Heart left ventricle (tissue), 16 donors: Measurements from ENCODE around the gene MED16. TPM values are rescaled to one million over a fixed set of nuclear protein-coding genes. Genes with fewer than 3 reads are reported as not detected.
"Not testable (repeated sequence)": the region's sequence is repeated elsewhere in the genome, so short reads cannot be mapped to it uniquely, and the experiment has no call there.

Source experiments
- ATAC-seq, 4 donors: fragments of 200-7000 bp; cut with Tn5 transposase; one replicate each; pipeline ENCODE4 v1.9.1; 2020 to 2022; ENCODE audit warnings: moderate library complexity in 4 of 4, mild to moderate bottlenecking in 3 of 4, moderate number of reproducible peaks in 1 of 4
- DNase-seq, 5 donors: peaks; one replicate each; pipeline ENCODE4 v3.0.0-alpha.2; 2020
- H3K27ac ChIP-seq, 12 donors: fragments of 200-600 bp; sonication (generic) in 4 of 12; one replicate each; pipeline versions ENCODE4 v1.5.0 to v1.8.0; 2016 to 2022; ENCODE audit warnings: mild to moderate bottlenecking in 2 of 12
- H3K27me3 ChIP-seq, 9 donors: fragments of 200-600 bp; sonication (generic) in 2 of 9; one replicate each; pipeline versions ENCODE4 v1.5.1 to v1.8.0; 2016 to 2022; ENCODE audit warnings: mild to moderate bottlenecking in 3 of 9
- H3K36me3 ChIP-seq, 9 donors: fragments of 200-600 bp; sonication (generic) in 2 of 9; one replicate each; pipeline versions ENCODE4 v1.5.0 to v1.8.0; 2018 to 2022; ENCODE audit warnings: mild to moderate bottlenecking in 2 of 9
- H3K4me1 ChIP-seq, 12 donors: fragments of 200-600 bp; sonication (generic) in 4 of 12; one replicate each; pipeline versions ENCODE4 v1.5.0 to v1.8.0; 2016 to 2022; ENCODE audit warnings: mild to moderate bottlenecking in 3 of 12
- H3K4me3 ChIP-seq, 12 donors: fragments of 200-600 bp; sonication (generic) in 4 of 12; one replicate each; pipeline versions ENCODE4 v1.5.0 to v1.8.0; 2017 to 2022; ENCODE audit warnings: mild to moderate bottlenecking in 9 of 12, moderate library complexity in 4 of 12
- H3K9me3 ChIP-seq, 12 donors: fragments of 200-600 bp; sonication (generic) in 4 of 12; one replicate each; pipeline versions ENCODE4 v1.5.0 to v1.8.0; 2016 to 2022; ENCODE audit warnings: mild to moderate bottlenecking in 1 of 12
- CTCF ChIP-seq, 12 donors: fragments of 200-600 bp; sonication (generic) in 4 of 12; IDR thresholded peaks; one replicate each; pipeline versions ENCODE4 v1.5.0 to v1.8.0; 2018 to 2022; ENCODE audit warnings: antibody characterized with exemption in 12 of 12, mild to moderate bottlenecking in 5 of 12
- POLR2A ChIP-seq, 2 donors: fragments of 450-650 bp; IDR thresholded peaks; one replicate each; pipeline ENCODE4 v1.6.1; 2017; ENCODE audit warnings: antibody characterized with exemption in 2 of 2, mild to moderate bottlenecking in 2 of 2, moderate library complexity in 2 of 2
- WGBS, 4 donors: extraction: QIAGEN DNeasy Blood & Tissue Kit in 2 of 4; methylation state at CpG; one replicate each; pipeline versions ENCODE4 v1.1.5 to v1.1.7; 2013 to 2018; 5-methylcytosine and 5-hydroxymethylcytosine counted together
- intact Hi-C, 10 donors: fragments of 100-400 bp; cut with DNase I; formaldehyde crosslinking; loops; one replicate each; pipeline versions ENCODE4 v1.11.1 to v1.14.2; 2022
- polyA plus RNA-seq, 2 donors: library from polyadenylated mRNA; stranded (reverse); fragments of 200-250 nt; gene quantifications; one replicate each; pipeline ENCODE4 v1.2.3, GENCODE V29; 2013
- total RNA-seq, 9 donors: library from RNA; depleted of rRNA in 2 of 9; stranded (reverse); fragments of >200 nt in 2 of 9; fragmentation: NEBNext Ultra II Directional in 3 of 9; extraction: Animal tissue kit (Norgen Biotek cat#: 25700) in 3 of 9; gene quantifications; one replicate each; pipeline versions ENCODE4 v1.1.0 to v1.2.4, GENCODE V29; 2016 to 2023
- donor health status: ischemic (EF 13 %, LVEDD 7.1; RV severe dilation, severe dysfunction).
- donor health status: healthy with polysubstance abuse.
- donor health status: DM: no; HTN: yes; CAD: no.
- donor health status: DM: no; HTN: no; CAD: no.
- donor health status: ischemic (EF 25% LVEDD 6.9; RV normal size, moderate dysfunction).
- donor health status: ischemic (EF 25% LVEDD 5.7; RV mildly dilated, moderate dysfunction).
- donor health status: healthy.
- donor health status: DM: yes; HTN: yes; CAD: no.
- donor health status: ischemic (EF 35%, LVEDD 5.7; RV mildly dilated, moderate dysfunction).
- donor health status: nonischemic (EF 11% LVEDD 7.7; RV severe dilation, severe dysfunction).
- donor health status: DM: yes; HTN: yes; CAD: no.
- donor health status: PGD.
- donor health status: ischemic (EF 29% LVEDD 5.4; RV normal size, mild dysfunction).
- donor health status: nonischemic (EF 23%, LVEDD 6.1; RV moderate dilation, normal function).

MED16 gene
- total and polyA plus RNA-seq, 11 donors: 17.5 to 41.9 (median 26.2) TPM

- no peaks in the 10 kb centered on the region for H3K27me3 ChIP-seq
Measured at GRCh38 chr19:897442-898039, 4.6 kb upstream of the MED16 start.

GRCh38 chr19:896999-897398 lies 4.0 kb upstream of the MED16 start:
- Histone ChIP-seq H3K27ac (no peak overlapping the region), H3K27me3 (no peaks in the 10 kb centered on the region), H3K36me3 (peaks cover 0 to 35% (median 14%) of the 10 kb centered on the region in 9 donors), H3K4me3 (no peak overlapping the region), H3K9me3 (no peaks in the 10 kb centered on the region), H3K4me1 (peaks cover 0 to 11% (median 4%) of the 10 kb centered on the region in 12 donors)
- DNase-seq (no peak), ATAC-seq (no peak)
- TF ChIP-seq CTCF (IDR thresholded peaks at IDR 0.05) (no peak), POLR2A (IDR thresholded peaks at IDR 0.05) (no peak)
- WGBS, 4 donors: 91 to 94% (median 93%) methylated on average over 11 of the region's 11 CpGs
- intact Hi-C loops: no loop called here

More at GRCh38 chr19:897442-898039, 4.6 kb upstream of the MED16 start:
- 90 to 92% (median 92%) methylated on average over 16 to 26 of the region's 26 CpGs for WGBS, 4 donors
- H3K9me3 ChIP-seq: no peaks in the 10 kb centered on the region
- peaks cover 0 to 40% (median 14%) of the 10 kb centered on the region in 9 donors for H3K36me3 ChIP-seq
- TF ChIP-seq CTCF (IDR thresholded peaks at IDR 0.05) (no peak), POLR2A (IDR thresholded peaks at IDR 0.05) (no peak)
- peaks cover 0 to 7% (median 2%) of the 10 kb centered on the region in 12 donors for H3K4me1 ChIP-seq
- no peak overlapping the region for H3K27ac ChIP-seq
- intact Hi-C loops: no loop called here
- no peak for ATAC-seq
- H3K4me3 ChIP-seq: no peak overlapping the region
- DNase-seq: no peak

- WGBS, 4 donors: 83 to 98% (median 97%) methylated on average over 8 to 10 of the region's 10 CpGs
- Histone ChIP-seq H3K36me3 (peaks cover 0 to 29% (median 13%) of the 10 kb centered on the region in 9 donors), H3K27me3 (no peaks in the 10 kb centered on the region), H3K9me3 (no peaks in the 10 kb centered on the region), H3K4me1 (peaks cover 0 to 16% (median 5%) of the 10 kb centered on the region in 12 donors), H3K27ac (no peak overlapping the region), H3K4me3 (no peak overlapping the region)
- DNase-seq (no peak), ATAC-seq (no peak)
- TF ChIP-seq CTCF (IDR thresholded peaks at IDR 0.05) (no peak), POLR2A (IDR thresholded peaks at IDR 0.05) (no peak)
- intact Hi-C loops: no loop called here
Measured at GRCh38 chr19:896434-896833, 3.4 kb upstream of the MED16 start.

DNA sequence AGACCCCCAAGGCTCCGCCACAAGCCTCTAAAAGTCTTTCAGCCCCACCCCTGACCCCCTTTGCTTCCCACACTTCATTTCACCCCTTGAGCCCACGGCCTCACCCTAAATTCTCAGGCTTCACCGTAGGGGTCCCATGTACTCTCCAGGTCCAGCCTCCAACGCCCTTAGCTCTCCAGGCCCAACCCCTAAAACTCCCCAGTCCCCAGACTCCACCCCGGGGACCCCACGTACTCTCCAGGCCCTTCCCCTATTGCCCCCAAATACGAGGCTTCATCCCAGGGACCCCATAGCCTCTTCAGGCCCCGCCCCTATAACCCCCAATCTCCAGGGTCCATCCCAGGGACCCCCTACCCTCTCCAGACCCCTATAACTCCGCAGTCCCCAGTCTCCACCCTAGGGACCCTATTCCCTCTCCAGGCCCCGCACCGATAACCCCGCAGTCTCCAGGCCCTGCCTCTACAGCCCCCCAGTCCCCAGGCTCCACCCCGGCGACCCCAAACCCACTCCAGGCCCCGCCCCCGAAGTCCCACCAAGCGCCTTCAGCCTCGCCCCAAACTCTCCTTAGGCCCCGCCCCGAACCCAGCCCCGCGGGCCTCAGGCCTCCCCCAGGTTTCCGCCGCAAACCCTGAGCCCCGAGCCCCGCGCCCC lies 619 bp downstream of the MED16 start:
- Histone ChIP-seq H3K4me1 (peaks cover 0 to 16% (median 6%) of the 10 kb centered on the region in 12 donors), H3K9me3 (no peaks in the 10 kb centered on the region), H3K36me3 (peaks cover 0 to 40% (median 20%) of the 10 kb centered on the region in 9 donors), H3K27me3 (no peaks in the 10 kb centered on the region), H3K27ac (peak overlapping the region; percentile 83 to 98 (median 93)), H3K4me3 (peak overlapping the region; percentile 50 to 95 (median 88))
- ATAC-seq (peak in 1 of 4 donors; percentile 2), DNase-seq (no peak)
- 5 to 6% (median 5%) methylated on average over 21 to 27 of the region's 27 CpGs for WGBS, 4 donors
- intact Hi-C loops: loop anchor here in 1 of 10 donors (2.0 kb wide), 1 partner anchor 28 kb away; no protein-coding TSS in a partner anchor
- TF ChIP-seq POLR2A (IDR thresholded peaks at IDR 0.05) (no peak), CTCF (IDR thresholded peaks at IDR 0.05) (no peak)

- not testable (repeated sequence) for DNase-seq, ATAC-seq, H3K27me3 ChIP-seq, H3K9me3 ChIP-seq
- peaks cover 0 to 16% (median 6%) of the 10 kb centered on the region in 12 donors for H3K4me1 ChIP-seq
- intact Hi-C loops: loop anchor here in 1 of 10 donors (2.0 kb wide), 1 partner anchor 29 kb away; no protein-coding TSS in a partner anchor
- H3K4me3 ChIP-seq: peak overlapping the region in 11 of 12 donors; percentile 60 to 95 (median 88)
- peak overlapping the region in 5 of 12 donors; percentile 92 to 98 (median 96) for H3K27ac ChIP-seq
- H3K36me3 ChIP-seq: peaks cover 0 to 42% (median 22%) of the 10 kb centered on the region in 9 donors
- WGBS, 4 donors: 72 to 82% (median 79%) methylated on average over 35 to 50 of the region's 50 CpGs
Measured at GRCh38 chr19:891421-892200, 1.4 kb downstream of the MED16 start.
